Esophagus (tissue), 2 donors: ENCODE measurements around the gene CD47. TPM values are rescaled to one million over a fixed set of nuclear protein-coding genes. Genes with fewer than 3 reads are reported as not detected.

ENCODE experiments used
- H3K27ac ChIP-seq, 2 donors: one replicate each; pipeline ENCODE4 v1.5.1; 2013; ENCODE audit warnings: low read depth in 2 of 2, mild to moderate bottlenecking in 2 of 2, inconsistent platforms in 1 of 2, low read length in 1 of 2, moderate library complexity in 1 of 2
- H3K27me3 ChIP-seq, 2 donors: one replicate each; pipeline ENCODE4 v1.6.1; 2013; ENCODE audit warnings: low read length in 2 of 2, control low read depth in 1 of 2, mild to moderate bottlenecking in 1 of 2; ENCODE audit not compliant: insufficient read depth in 2 of 2, control insufficient read depth in 1 of 2
- H3K36me3 ChIP-seq, 2 donors: one replicate each; pipeline ENCODE4 v1.6.1; 2013; ENCODE audit warnings: low read length in 1 of 2; ENCODE audit not compliant: control insufficient read depth in 2 of 2, insufficient read depth in 2 of 2
- H3K4me1 ChIP-seq, 2 donors: one replicate each; pipeline ENCODE4 v1.6.1; 2013; ENCODE audit warnings: low read length in 1 of 2; ENCODE audit not compliant: control insufficient read depth in 2 of 2, insufficient read depth in 2 of 2
- H3K4me3 ChIP-seq, 2 donors: one replicate each; pipeline ENCODE4 v1.5.1; 2013; ENCODE audit warnings: low read length in 2 of 2, mild to moderate bottlenecking in 2 of 2, low read depth in 1 of 2, moderate library complexity in 1 of 2
- H3K9me3 ChIP-seq, 2 donors: one replicate each; pipeline ENCODE4 v1.6.1; 2013; ENCODE audit warnings: mild to moderate bottlenecking in 2 of 2, low read depth in 1 of 2, low read length in 1 of 2, moderate library complexity in 1 of 2; ENCODE audit not compliant: control insufficient read depth in 2 of 2, insufficient read depth in 1 of 2
- WGBS, 2 donors: extraction: QIAGEN DNeasy Blood & Tissue Kit; methylation state at CpG; one replicate each; pipeline ENCODE4 v1.1.7; 2013; 5-methylcytosine and 5-hydroxymethylcytosine counted together
- polyA plus RNA-seq, 2 donors: library from polyadenylated mRNA; stranded (reverse); fragments of 200-250 nt; gene quantifications; one replicate each; pipeline ENCODE4 v1.2.3, GENCODE V29; 2013
- donor health status: healthy with polysubstance abuse.
- donor health status: Bipolar disorder and iron deficiency.

CD47 gene
- polyA plus RNA-seq, 2 donors: 73.6 to 73.7 TPM

DNA sequence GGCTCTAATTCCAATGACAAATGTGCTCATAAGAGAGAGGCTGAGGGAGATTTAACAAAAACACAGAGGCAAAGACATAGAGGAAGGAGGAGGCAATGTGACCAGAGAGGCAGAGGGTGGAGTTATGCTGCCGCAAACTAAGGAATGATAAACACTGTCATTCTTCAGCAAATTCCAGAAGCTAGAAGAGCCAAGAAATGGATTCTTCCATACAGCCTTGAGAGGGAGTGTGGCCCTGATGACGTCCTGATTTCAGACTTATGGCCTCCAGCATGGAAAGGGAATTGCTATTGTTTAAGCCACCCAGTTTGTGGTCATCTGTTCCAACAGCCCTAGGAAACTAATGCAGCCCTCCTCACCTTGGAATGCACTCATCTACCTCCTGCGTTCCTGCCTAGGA lies 30.5 kb downstream of the CD47 start:
- H3K27me3 ChIP-seq: no peaks in the 10 kb centered on the region
- H3K27ac ChIP-seq: no peak overlapping the region
- 79 to 85% methylated on average over 3 of the region's 3 CpGs for WGBS, 2 donors
- H3K36me3 ChIP-seq: peaks cover 4% of the 10 kb centered on the region in 2 donors
- no peaks in the 10 kb centered on the region for H3K9me3 ChIP-seq
- H3K4me1 ChIP-seq: no peaks in the 10 kb centered on the region
- H3K4me3 ChIP-seq: no peak overlapping the region

DNA sequence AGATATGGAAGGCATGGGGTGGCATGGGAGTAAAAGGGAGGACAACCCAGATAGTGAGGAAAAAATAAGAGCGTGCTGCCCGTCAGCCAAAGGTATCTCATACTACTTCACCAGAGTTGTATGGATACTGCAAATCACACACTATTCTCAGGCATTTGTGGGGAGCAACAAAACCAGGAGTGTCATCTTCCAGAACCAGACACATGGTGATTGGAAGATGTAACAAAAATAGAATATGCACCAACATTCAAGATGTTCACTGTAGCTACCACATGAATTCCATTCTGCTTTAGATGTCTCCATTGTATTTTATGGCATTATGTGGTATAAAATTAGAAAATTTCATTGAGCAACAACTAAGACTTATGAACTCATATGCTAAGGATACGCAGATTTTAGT lies 34.9 kb downstream of the CD47 start:
- Histone ChIP-seq H3K4me1 (no peaks in the 10 kb centered on the region), H3K27ac (no peak overlapping the region), H3K36me3 (peaks cover 4 to 6% of the 10 kb centered on the region in 2 donors), H3K4me3 (no peak overlapping the region), H3K9me3 (no peaks in the 10 kb centered on the region), H3K27me3 (no peaks in the 10 kb centered on the region)
- 96 to 97% methylated on average over 3 of the region's 3 CpGs for WGBS, 2 donors

DNA sequence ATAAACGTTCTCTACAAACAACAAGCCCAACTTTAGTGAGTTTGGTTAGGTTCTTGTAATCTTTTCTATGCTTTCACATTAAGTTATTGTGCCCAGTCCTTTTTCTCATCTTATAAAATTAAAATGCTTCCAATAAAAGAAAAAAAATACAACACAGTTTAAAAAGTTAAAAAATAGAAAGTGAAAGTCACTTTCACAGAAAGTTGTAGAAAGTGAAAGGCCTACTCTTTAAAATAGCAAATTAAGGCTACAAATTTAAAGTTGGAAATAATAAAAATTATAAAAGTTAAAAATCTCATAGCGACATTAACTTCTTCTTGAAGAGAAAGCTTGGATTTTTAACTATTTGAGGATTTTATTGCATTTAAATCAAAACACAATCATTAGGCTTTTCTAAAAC lies 35.9 kb downstream of the CD47 start:
- Histone ChIP-seq H3K27ac (no peak overlapping the region), H3K36me3 (peaks cover 0 to 3% of the 10 kb centered on the region in 2 donors), H3K9me3 (no peaks in the 10 kb centered on the region), H3K4me1 (no peaks in the 10 kb centered on the region), H3K27me3 (no peaks in the 10 kb centered on the region), H3K4me3 (no peak overlapping the region)
- WGBS, 2 donors: 85 to 88% methylated on average over 2 of the region's 2 CpGs

DNA sequence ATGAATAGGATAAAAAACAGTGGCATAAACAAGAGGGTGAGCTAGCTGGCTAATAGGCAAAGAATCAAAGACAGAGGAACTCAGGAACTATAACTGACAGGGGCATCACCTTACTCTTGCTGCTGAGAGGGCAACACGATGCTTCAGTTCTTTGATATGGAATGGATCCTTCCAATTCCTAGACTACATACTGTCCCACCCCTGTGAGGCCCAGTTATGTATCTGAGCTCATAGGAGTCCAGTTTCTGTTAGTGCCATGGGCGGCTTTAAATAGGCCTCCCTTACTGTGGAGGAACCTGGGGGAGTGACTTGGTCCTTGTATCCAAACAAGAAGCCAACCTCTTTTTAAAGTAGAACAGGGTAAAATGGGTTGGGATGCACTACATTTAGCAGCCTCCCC lies 37.3 kb downstream of the CD47 start:
- Histone ChIP-seq H3K27me3 (no peaks in the 10 kb centered on the region), H3K4me3 (no peak overlapping the region), H3K27ac (peak overlapping the region in 1 of 2 donors; percentile 64), H3K36me3 (peaks cover 0 to 3% of the 10 kb centered on the region in 2 donors), H3K9me3 (no peaks in the 10 kb centered on the region), H3K4me1 (no peaks in the 10 kb centered on the region)
- WGBS, 2 donors: 82 to 83% methylated on average over 2 of the region's 2 CpGs

DNA sequence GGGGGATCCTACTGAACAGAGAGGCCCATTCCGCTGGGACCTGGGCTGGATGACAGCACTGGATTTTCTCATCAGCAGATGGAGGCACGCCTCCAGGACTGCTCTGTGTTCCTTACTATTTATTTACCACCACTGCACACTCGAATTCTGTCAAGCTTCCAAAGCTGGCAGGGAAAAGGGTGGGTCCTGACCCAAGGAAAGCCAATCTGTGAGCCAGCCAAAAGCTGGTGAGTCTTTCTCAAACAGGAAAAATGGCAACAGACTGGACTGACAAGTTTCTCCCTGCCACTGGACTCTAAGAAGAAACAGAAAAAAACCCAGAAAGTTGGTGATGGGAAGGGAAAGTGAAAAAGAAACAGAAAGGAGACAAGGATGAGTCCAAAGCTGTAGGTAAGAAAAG lies 37.8 kb downstream of the CD47 start:
- Histone ChIP-seq H3K27ac (peak overlapping the region; percentile 5 to 64), H3K4me1 (no peaks in the 10 kb centered on the region), H3K27me3 (no peaks in the 10 kb centered on the region), H3K4me3 (no peak overlapping the region), H3K9me3 (no peaks in the 10 kb centered on the region), H3K36me3 (peaks cover 0 to 3% of the 10 kb centered on the region in 2 donors)
- 46 to 57% methylated on average over 3 of the region's 3 CpGs for WGBS, 2 donors

DNA sequence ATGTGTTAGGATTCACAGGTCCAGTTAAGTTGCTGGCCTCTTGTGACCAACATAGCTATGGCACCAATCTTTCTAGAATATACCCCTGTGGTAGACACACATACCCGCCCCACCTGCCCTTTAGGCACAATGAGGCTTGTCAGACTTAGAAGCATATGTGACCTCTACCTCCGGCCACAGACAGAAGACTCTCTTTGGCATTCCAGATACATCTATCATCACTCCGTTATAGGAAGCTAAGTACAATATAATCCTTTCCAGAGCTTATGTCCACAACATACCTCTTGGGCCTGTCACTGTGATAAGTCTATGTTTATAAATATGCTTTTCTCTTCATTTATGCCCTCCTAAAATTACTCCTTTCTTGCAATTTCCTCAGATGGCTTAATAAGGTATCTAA lies 39.8 kb downstream of the CD47 start:
- no peak overlapping the region for H3K4me3 ChIP-seq
- no peaks in the 10 kb centered on the region for H3K9me3 ChIP-seq
- H3K27me3 ChIP-seq: no peaks in the 10 kb centered on the region
- H3K36me3 ChIP-seq: peaks cover 3 to 5% of the 10 kb centered on the region in 2 donors
- H3K27ac ChIP-seq: no peak overlapping the region
- no peaks in the 10 kb centered on the region for H3K4me1 ChIP-seq
- WGBS, 2 donors: 87 to 92% methylated on average over 3 of the region's 3 CpGs

DNA sequence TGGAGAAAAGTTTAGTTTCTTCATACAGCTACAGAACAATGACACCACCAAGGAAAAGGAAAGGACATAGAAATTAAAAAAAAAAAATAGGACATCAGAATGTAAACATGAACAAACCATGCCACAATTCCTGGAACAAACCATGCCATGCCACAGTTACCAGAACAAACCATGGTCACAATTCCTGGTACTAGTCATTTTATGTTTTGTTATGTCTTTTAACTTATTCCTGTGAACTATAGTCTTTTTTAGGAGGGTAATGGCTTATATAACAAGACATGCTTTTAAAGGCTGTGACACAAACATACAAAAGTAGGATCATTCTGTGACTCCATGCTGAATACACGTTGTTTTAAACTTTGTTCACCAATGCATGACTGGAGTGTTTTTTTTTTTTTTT lies 42.8 kb downstream of the CD47 start:
- WGBS, 2 donors: 92 to 93% methylated on average over 1 of the region's 1 CpG
- H3K27ac ChIP-seq: no peak overlapping the region
- no peaks in the 10 kb centered on the region for H3K9me3 ChIP-seq
- no peak overlapping the region for H3K4me3 ChIP-seq
- no peaks in the 10 kb centered on the region for H3K27me3 ChIP-seq
- no peaks in the 10 kb centered on the region for H3K4me1 ChIP-seq
- peaks cover 3 to 5% of the 10 kb centered on the region in 2 donors for H3K36me3 ChIP-seq

DNA sequence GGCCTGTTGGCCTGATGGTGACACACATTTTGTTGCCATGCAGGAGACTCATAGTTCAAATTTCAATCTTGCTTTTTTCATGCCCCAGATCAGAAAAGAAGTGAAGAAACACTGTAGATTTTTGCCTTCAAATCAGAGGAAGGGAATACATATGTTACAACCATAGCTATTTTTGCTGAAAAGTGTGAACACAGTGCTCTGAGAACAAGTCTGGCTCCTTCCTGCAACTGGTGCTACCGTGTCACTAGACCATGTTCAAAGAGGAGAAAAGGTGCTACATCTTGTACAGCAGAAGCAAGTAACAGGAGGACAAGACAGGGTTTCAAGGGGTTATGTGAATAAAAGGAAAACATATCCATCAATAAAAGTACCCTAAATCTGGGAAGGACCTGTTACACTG lies 44.6 kb downstream of the CD47 start:
- Histone ChIP-seq H3K4me3 (no peak overlapping the region), H3K4me1 (no peaks in the 10 kb centered on the region), H3K27ac (no peak overlapping the region), H3K36me3 (peaks cover 2 to 3% of the 10 kb centered on the region in 2 donors), H3K27me3 (no peaks in the 10 kb centered on the region), H3K9me3 (no peaks in the 10 kb centered on the region)
- WGBS, 2 donors: 90 to 92% methylated on average over 1 of the region's 1 CpG

DNA sequence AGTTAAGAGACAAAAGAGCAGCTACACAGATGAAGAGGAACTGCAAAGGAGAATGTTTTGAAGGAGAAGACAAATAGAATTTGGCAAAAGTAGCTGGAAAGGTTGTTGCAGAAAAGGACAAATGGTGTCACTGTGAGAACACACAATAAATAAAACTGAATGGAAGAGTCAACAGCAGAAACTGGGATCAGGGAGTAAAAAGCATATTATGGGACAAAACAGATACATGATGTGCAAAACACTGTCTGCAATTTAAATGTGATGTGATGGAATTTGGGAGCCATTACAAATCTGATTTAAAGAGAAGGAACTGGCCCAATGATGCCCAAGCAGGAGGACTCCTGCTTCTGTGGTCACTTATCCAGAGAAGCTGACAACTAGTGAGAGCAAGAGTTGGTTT lies 46.1 kb downstream of the CD47 start:
- Histone ChIP-seq H3K27me3 (no peaks in the 10 kb centered on the region), H3K27ac (no peak overlapping the region), H3K36me3 (peaks cover 3 to 4% of the 10 kb centered on the region in 2 donors), H3K4me3 (no peak overlapping the region), H3K9me3 (no peaks in the 10 kb centered on the region), H3K4me1 (no peaks in the 10 kb centered on the region)

DNA sequence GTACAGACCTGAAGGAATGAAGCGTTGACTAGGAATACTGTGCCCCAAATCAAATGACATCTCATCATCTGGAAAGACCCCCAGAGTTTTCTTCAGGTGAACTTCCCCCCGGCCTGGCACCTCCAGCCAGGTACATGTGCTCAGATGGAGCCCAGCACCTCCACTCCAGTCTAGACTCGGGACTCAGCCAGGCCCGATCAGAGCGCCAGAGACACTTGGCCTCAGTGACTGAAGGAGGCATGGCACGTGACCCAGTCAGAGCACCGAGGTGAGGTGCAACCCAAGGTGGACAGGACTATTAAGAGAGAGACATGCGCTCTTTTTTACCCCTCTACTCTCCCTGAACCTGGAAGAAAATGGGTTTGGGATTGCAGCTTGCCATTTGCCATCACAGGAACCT lies 48.5 kb downstream of the CD47 start:
- Histone ChIP-seq H3K36me3 (peaks cover 3 to 4% of the 10 kb centered on the region in 2 donors), H3K27me3 (no peaks in the 10 kb centered on the region), H3K4me3 (no peak overlapping the region), H3K9me3 (peaks cover 0 to 3% of the 10 kb centered on the region in 2 donors), H3K4me1 (no peaks in the 10 kb centered on the region), H3K27ac (no peak overlapping the region)
- 90 to 98% methylated on average over 8 of the region's 8 CpGs for WGBS, 2 donors
